Parathyroid adenoma (tissue), 2 donors: Measurements from ENCODE around the gene TBC1D2.
A peak's percentile ranks its signal among the peaks of the same experiment; 100 is the strongest.

Experiments
- H2AFZ ChIP-seq: fragments of 300-600 bp; sonication (generic); one replicate; pipeline ENCODE4 v1.7.0; 2017; ENCODE audit warnings: antibody characterized with exemption, mild to moderate bottlenecking
- H3K27ac ChIP-seq: fragments of 300-600 bp; sonication (generic); one replicate; pipeline ENCODE4 v1.7.0; 2017
- H3K27me3 ChIP-seq: fragments of 300-600 bp; sonication (generic); one replicate; pipeline ENCODE4 v1.7.0; 2017; ENCODE audit warnings: low read length; ENCODE audit not compliant: control insufficient read depth, insufficient read depth
- H3K36me3 ChIP-seq: fragments of 300-600 bp; sonication (generic); one replicate; pipeline ENCODE4 v1.7.0; 2017; ENCODE audit warnings: low read length; ENCODE audit not compliant: control insufficient read depth, insufficient read depth
- H3K4me1 ChIP-seq: fragments of 300-600 bp; sonication (generic); one replicate; pipeline ENCODE4 v1.7.0; 2017; ENCODE audit warnings: control low read depth
- H3K4me2 ChIP-seq: fragments of 300-600 bp; sonication (generic); one replicate; pipeline ENCODE4 v1.7.0; 2017; ENCODE audit warnings: low read length
- H3K4me3 ChIP-seq: fragments of 300-600 bp; sonication (generic); one replicate; pipeline ENCODE4 v1.7.0; 2017; ENCODE audit warnings: low read depth, low read length
- H3K79me2 ChIP-seq: fragments of 300-600 bp; sonication (generic); one replicate; pipeline ENCODE4 v1.7.0; 2017; ENCODE audit warnings: control low read depth
- H3K9ac ChIP-seq: fragments of 300-600 bp; sonication (generic); one replicate; pipeline ENCODE4 v1.7.0; 2017; ENCODE audit warnings: mild to moderate bottlenecking
- H3K9me3 ChIP-seq: fragments of 300-600 bp; sonication (generic); one replicate; pipeline ENCODE4 v1.7.0; 2017; ENCODE audit warnings: low read length; ENCODE audit not compliant: control insufficient read depth
- CTCF ChIP-seq: fragments of 300-600 bp; sonication (generic); IDR thresholded peaks from one replicate; pipeline ENCODE4 v1.7.0; 2017; ENCODE audit warnings: antibody characterized with exemption, mild to moderate bottlenecking
- donor health status: primary hyperparathyroidism.

TBC1D2 gene

GRCh38 chr9:98195671-98196070 lies 59.8 kb downstream of the TBC1D2 start:
- H3K4me1 ChIP-seq: no peaks in the 10 kb centered on the region
- H3K36me3 ChIP-seq: no peaks in the 10 kb centered on the region
- no peaks in the 10 kb centered on the region for H3K27me3 ChIP-seq
- no peak overlapping the region for H3K9ac ChIP-seq
- H3K79me2 ChIP-seq: no peaks in the 10 kb centered on the region
- no peak overlapping the region for H3K4me2 ChIP-seq
- no peak overlapping the region for H3K27ac ChIP-seq
- no peak overlapping the region for H3K4me3 ChIP-seq
- H3K9me3 ChIP-seq: no peaks in the 10 kb centered on the region
- no peak for TF ChIP-seq CTCF
- no peak overlapping the region for H2AFZ ChIP-seq

DNA sequence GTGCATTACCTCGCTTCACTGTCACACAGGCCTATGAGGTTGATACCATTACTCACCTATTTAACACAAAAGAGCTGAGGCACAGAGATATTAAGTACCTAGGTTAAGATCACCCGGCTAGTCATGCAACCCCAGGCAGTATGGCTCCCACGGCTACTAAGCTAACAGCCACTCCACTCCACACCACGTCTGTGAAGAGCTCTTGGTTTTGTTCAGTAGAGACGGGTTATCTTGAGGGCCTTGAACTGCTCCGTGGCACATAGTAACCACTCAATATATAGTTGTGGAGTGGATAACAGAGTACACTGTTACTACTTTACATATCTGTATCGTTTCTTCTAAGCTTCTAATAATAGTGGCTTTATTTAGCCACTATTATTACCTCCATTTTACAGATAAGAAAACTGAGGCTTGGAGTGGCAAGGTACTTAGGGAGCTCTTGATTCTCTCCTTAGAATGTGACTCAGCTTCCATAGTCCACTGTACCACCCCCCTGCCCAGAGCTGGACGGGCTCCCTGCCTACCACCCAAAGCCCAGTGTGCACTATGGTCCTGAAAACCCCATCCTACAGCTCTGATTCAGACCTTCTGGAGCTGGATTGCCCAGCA lies 62.0 kb downstream of the TBC1D2 start:
- no peaks in the 10 kb centered on the region for H3K79me2 ChIP-seq
- peak overlapping the region; percentile 93 for H2AFZ ChIP-seq
- H3K4me2 ChIP-seq: peak overlapping the region; percentile 91
- H3K9me3 ChIP-seq: no peaks in the 10 kb centered on the region
- peak overlapping the region; percentile 63 for H3K4me3 ChIP-seq
- H3K4me1 ChIP-seq: no peaks in the 10 kb centered on the region
- no peaks in the 10 kb centered on the region for H3K27me3 ChIP-seq
- peak overlapping the region; percentile 65 for H3K27ac ChIP-seq
- TF ChIP-seq CTCF: no peak
- H3K9ac ChIP-seq: no peak overlapping the region
- no peaks in the 10 kb centered on the region for H3K36me3 ChIP-seq

GRCh38 chr9:98192503-98193335 lies 62.7 kb downstream of the TBC1D2 start, which contains the start of gene CORO2A:
Gene CORO2A, minus strand, starts transcription at chr9:98192637. Its CDS starts 34,977 bp downstream, at chr9:98157660.
- peak; percentile 21 for TF ChIP-seq CTCF
- no peaks in the 10 kb centered on the region for H3K27me3 ChIP-seq
- H3K79me2 ChIP-seq: no peaks in the 10 kb centered on the region
- no peaks in the 10 kb centered on the region for H3K9me3 ChIP-seq
- H3K9ac ChIP-seq: no peak within 1 kb of the TSS
- peak within 1 kb of the TSS; percentile 65 for H3K27ac ChIP-seq
- H3K36me3 ChIP-seq: no peaks in the 10 kb centered on the region
- peak within 1 kb of the TSS; percentile 63 for H3K4me3 ChIP-seq
- peak within 1 kb of the TSS; percentile 91 for H3K4me2 ChIP-seq
- peak within 1 kb of the TSS; percentile 93 for H2AFZ ChIP-seq
- H3K4me1 ChIP-seq: no peaks in the 10 kb centered on the region

- H3K4me3 ChIP-seq: no peak overlapping the region
- no peak overlapping the region for H3K27ac ChIP-seq
- H3K36me3 ChIP-seq: no peaks in the 10 kb centered on the region
- peak overlapping the region; percentile 72 for H2AFZ ChIP-seq
- H3K9me3 ChIP-seq: no peaks in the 10 kb centered on the region
- no peak for TF ChIP-seq CTCF
- H3K27me3 ChIP-seq: no peaks in the 10 kb centered on the region
- no peaks in the 10 kb centered on the region for H3K4me1 ChIP-seq
- peak overlapping the region; percentile 69 for H3K4me2 ChIP-seq
- H3K79me2 ChIP-seq: no peaks in the 10 kb centered on the region
- no peak overlapping the region for H3K9ac ChIP-seq
Measured at GRCh38 chr9:98191671-98192502, 63.6 kb downstream of the TBC1D2 start.
